GM12873 (cell line): ENCODE measurements around the gene SOX18.

Experiments
- CTCF ChIP-seq: IDR thresholded peaks from 2 replicates; pipeline ENCODE4 v1.5.1; 2012; ENCODE audit warnings: low read depth, mild to moderate bottlenecking, moderate library complexity, low read length, control low read depth; ENCODE audit not compliant: insufficient read depth; ENCODE audit errors: missing control alignments

The SOX18 gene

GRCh38 chr20:64091770-64092169 lies 42.3 kb upstream of the SOX18 start:
- TF ChIP-seq CTCF, result no peak

GRCh38 chr20:64091340-64091739 lies 41.9 kb upstream of the SOX18 start:
- no peak for TF ChIP-seq CTCF

GRCh38 chr20:64090165-64090564 lies 40.7 kb upstream of the SOX18 start:
- TF ChIP-seq CTCF, result no peak

DNA sequence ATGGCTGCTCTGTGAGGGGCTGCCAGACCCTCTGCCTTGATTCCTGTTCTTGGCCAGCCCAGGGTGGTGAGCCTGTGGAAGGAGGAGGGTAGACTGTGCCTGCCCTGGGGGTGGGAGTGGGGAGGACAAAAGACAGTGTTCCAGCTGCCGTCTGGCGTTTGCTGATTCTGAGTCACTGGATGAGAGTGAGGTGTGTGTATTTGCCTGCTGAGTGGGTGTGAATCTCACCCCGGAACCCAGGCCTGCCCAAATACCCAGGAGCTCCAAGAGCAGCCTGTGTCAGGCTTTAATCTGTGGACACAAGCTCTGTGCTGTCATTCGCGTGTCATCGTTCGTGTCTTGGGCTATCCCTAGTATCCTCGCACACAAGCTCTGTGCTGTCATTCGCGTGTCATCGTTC lies 37.4 kb upstream of the SOX18 start:
- no peak for TF ChIP-seq CTCF

DNA sequence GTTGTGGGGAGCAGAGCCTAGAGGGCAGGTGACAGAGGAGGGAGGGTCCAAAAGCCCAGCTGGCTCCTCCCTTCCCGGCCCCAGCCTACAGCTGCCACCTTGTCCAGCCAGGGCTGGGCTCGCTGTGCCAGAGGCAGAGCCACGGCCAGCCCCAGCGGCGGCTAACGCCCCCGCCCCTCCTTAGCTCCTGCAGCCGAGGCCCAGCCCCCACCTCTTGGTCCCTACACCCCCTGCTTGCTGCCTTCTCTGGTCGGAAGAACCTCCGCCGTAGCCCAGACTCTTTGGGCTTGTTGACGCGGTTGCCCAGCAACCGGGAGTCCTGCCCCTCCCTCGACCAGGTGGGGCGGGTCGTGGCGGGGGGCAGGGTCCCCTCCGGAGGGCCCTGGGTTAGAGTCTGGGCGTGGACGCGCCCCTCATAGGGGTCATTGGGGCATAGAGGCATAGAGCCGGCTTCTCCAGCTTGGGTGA lies 35.3 kb upstream of the SOX18 start:
- no peak for TF ChIP-seq CTCF

- TF ChIP-seq CTCF, result no peak
Measured at GRCh38 chr20:64083804-64084684, 34.6 kb upstream of the SOX18 start, which contains the start of gene LKAAEAR1. Gene LKAAEAR1, minus strand, starts transcription at chr20:64084398. Its CDS starts 179 bp downstream, at chr20:64084219.

GRCh38 chr20:64083378-64083803 lies 34.0 kb upstream of the SOX18 start:
- TF ChIP-seq CTCF, result peak; percentile 58
